ENCODE data around the gene DTX2.
"Not testable (repeated sequence)": the region's sequence is repeated elsewhere in the genome, so short reads cannot be mapped to it uniquely, and the experiment has no call there.

Gene DTX2

DNA sequence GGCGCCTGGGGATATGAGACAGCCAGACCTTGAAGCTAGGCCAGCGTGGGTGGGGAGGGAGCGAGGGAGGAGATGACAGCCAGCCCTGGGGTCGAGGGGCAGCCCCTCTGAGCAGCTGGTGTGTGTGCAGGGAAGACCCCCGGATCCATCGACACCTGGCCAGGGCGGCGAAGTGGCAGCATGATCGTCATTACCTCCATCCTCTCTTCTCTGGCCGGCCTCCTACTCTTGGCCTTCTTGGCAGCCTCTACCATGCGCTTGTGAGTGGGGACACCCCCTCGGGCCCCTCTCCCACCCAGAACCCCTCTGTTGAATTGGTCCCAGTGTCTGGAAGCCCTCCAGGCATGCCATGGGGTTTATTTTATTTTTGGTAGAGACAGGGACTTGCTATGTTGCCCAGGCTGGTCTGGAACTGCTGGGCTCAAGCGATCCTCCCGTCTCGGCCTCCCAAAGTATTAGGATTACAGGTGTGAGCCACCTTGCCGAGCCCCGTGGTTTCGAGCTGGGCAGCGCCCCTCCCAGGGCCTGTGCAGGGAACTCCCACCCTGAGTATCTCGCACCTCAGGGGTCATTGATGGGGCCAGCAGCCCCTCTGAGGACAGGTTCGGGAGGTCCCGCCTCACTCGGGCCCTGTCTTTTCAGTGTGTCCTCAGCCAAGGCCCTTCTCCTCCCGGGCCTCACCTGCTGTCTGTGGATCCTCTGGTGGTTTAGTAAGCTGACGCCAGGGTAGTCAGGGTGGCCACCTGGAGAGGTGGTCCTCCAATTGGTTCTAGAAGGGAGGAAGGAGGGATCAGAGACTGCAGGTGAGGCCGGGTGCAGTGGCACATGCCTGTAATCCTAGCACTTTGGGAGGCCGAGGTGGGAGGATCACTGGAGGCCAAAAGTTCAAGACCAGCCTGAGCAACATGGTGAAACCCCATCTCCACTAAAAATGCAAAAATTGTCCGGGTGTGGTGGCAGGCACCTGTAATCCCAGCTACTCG is 52.6 kb downstream of the DTX2 start:
- no peak for DNase-seq

DNA sequence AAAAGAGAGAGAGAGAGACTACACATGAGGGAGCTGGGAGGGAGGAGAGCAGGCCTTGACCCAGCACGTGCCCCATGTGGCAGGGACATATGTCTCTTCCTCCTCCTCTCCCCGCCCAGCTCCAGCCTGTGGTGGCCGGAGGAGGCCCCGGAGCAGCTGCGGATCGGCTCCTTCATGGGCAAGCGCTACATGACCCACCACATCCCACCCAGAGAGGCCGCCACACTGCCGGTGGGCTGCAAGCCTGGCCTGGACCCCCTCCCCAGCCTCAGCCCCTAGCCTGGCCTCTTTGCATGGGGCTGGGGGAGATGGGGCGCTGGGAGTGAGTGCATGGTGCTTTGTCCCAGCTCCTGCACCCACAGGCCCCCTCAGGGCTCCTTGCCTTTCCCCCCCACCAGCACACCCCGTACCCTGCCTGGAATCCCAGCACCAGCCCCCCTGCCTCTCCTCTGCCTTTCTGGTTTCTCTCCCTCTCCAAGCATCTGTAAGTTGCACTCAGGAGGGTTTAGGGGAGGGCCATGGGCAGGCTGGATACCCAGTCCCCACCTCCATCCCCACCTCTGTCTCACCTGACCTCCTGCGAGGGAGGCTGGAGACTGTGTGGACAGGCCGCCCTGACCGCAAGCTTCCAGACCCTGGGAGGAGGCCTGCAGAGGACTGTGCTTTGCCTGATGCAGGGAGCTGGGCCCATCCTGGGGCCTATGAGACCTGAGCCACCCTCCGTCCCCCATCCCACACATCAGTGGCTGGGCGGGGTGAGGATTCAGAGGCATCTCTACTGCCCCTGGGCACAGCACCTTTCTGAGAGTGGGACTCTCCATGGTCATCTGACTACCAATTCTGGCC is 53.6 kb downstream of the DTX2 start:
- no peak for DNase-seq

DNA sequence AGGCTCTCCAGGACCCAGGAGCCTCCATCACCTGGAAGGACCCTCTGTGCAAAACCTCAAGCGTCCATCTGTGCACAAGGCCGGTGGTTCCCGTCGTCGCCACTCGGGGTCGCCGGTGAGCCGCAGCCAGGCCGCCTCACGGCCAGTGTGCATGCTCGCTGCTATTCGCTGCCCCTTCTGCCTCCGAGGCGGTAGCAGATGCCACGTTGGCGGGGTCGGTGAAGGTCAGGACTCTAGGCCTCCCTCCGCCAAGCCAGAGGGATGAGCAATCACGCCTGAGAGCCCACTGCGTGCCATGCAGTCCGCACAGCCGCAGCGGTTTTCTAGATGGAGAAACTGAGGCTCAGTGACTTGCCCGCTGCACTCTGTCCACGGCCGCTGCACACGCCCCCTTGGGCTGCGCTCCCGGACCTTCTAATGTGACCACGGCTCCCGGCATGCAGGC is 54.5 kb downstream of the DTX2 start:
- DNase-seq: peak; percentile 25

DNA sequence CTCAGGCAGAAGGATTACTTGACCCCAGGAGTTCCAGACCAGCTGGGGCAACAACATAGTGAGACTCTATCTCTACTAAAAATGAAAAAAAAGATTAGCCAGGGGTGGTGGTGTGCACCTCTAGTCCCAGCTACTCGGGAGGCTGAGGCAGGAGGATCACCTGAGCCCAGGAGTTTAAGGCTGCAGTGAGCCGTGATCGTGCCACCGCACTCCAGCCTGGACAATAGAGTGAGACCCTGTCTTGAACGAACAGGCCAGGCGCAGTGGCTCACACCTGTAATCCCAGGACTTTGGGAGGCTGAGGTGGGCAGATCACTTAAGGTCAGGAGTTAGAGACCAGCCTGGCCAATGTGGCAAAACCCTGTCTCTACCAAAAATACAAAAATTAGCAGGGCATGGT is 55.4 kb downstream of the DTX2 start:
- not testable (repeated sequence) for DNase-seq

DNA sequence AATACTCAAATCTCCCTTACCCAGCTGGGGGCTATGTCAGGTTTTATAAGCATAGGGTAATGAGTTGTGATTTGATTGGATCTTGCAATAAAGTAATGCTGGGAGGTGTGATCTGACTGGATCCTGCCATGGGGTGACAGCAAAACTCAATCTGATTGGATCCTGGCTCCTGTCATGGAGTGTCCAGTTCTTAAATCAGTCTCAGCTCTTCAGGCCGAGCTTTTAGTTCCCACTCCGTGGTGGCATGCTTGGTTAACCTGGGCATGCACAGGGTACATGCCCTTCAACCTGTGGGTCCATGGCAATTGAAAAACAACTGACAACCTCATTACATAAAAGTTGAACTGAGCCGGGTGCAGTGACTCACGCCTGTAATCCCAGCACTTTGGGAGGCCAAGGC is 64.7 kb downstream of the DTX2 start:
- DNase-seq: not testable (repeated sequence)

DNA sequence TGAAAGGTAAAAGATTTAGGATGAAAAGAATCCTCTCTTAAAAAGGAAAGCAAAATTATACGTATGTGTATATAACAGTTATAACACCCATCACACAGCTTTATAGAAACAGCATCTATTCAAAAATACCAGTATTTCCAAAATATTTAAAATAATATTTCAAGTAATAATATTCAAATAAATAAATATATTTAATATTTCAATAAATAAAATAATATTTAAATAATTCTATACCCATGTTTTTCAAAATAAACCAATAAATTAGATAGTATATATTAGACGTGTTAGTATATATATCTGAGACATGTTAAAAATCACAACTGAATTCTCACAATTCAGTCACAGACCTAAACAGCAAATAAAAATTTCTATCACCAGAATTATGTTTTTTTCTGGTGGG is 70.1 kb downstream of the DTX2 start:
- not testable (repeated sequence) for DNase-seq

DNA sequence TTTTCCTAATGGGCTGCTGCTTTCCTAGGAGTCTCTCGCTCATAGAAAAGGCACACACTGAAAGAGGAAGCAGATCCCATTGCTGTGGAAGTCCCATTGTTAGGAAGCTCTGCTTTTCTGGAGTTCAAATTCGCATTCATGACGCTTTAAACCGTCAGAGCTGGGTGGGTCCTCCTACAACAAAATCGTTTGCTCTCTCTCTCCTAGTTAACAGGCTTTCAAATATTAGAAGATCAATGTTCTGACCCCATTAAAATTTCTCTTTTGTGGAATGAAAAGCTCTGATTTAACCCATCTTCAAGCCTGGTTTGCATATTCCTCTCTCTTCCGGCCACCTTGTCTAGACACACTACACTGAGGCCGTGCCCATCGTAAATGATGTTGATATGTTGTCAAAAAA is 81.7 kb downstream of the DTX2 start, which contains the start of gene SPDYE16:
SPDYE16 (minus strand) TSS at position 101 of the 400 bp plus-strand sequence. CDS start 1,838 bp downstream, outside the sequence.
- DNase-seq: not testable (repeated sequence)

DNA sequence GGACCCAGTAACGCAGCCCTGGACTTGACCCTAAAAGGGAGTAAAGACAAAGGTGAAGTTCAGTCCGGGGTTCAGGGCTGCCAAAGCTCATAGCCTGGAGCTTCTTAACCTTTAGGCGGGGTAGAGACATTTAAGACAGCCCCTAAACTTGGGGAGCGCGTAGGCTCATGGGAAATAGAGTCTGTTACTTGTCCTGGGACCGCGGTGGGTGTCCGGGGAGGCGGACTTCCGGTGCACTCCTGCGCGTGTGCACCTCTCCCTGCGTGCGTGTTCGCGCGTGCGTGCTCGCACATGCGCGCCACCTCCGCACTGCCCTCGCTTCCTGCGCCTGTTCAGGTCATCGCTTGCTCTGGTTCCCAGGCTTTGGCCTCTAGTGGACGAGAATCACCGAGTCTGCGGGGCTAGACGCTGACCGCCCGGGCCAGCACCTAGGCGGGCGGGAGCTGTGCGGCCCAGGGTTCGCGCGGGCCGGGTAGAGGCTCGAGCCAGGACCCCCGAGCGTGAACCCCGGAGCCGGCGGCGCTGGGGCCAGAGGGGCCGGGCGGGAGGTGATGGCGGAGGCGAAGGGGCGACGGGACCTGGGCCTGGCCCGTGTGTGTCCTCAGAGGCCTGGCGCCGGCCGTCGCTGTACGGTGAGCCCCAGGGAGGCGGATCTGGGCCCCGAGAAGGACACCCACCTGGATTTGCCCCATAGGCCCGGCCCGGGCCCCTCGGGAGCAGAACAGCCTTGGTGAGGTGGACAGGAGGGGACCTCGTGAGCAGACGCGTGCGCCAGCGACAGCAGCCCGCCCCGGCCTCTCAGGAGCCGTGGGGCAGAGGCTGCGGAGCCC is 87.7 kb downstream of the DTX2 start:
- DNase-seq: peak; percentile 91

DNA sequence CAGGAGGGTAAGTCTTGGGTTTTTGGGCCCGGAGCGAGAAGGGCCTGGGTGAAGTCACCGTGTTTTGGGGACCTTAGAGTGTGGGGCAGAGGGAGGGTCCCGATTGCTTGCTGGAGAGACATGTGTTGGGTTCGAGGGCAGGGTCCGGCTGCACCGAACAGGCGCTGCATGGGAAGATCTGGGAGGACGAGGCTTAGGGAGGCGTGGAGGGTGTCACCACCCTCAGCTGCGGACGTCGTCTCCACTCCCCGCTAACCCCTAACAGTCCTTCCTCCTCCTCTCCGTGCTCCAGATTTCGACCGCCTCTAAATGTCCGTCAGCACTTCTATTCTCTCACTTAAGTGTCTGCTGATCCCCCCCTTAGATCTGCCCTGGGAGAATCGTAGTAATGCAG is 88.3 kb downstream of the DTX2 start:
- not testable (repeated sequence) for DNase-seq

DNA sequence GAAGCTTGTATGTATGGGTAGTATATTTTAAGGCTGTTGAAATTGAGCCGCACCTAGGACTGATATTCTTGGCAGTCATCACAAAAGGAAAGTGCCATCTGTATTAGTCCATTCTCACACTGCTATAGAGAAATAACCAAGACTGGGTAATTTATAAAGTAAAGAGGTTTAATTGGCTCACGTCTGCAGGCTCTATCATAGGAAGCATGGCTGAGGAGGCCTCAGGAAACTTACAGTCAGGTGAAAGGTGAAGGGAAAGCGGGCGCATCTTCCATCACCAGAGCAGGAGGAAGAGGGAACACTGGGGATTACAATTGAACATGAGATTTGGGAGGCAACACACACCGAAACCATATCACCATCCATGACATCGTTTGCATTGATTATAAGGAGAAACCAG is 90.5 kb downstream of the DTX2 start:
- not testable (repeated sequence) for DNase-seq

Data from CD4-positive, alpha-beta T cell treated with Interleukin-17A for 1 hour (primary cell).